Purkinje cell (primary cell): ENCODE measurements around the gene SYNPO. TPM values are rescaled to one million over a fixed set of nuclear protein-coding genes. Genes with fewer than 3 reads are reported as not detected.

Experiments
- polyA plus RNA-seq: library from polyadenylated mRNA; unstranded; fragments of >200 nt; fragmentation: Nextera tagmentation; gene quantifications from 2 replicates; pipeline ENCODE4 v1.2.1, GENCODE V29; 2014

SYNPO gene
- 0.25 and 4.6 TPM in 2 replicates for polyA plus RNA-seq

DNA sequence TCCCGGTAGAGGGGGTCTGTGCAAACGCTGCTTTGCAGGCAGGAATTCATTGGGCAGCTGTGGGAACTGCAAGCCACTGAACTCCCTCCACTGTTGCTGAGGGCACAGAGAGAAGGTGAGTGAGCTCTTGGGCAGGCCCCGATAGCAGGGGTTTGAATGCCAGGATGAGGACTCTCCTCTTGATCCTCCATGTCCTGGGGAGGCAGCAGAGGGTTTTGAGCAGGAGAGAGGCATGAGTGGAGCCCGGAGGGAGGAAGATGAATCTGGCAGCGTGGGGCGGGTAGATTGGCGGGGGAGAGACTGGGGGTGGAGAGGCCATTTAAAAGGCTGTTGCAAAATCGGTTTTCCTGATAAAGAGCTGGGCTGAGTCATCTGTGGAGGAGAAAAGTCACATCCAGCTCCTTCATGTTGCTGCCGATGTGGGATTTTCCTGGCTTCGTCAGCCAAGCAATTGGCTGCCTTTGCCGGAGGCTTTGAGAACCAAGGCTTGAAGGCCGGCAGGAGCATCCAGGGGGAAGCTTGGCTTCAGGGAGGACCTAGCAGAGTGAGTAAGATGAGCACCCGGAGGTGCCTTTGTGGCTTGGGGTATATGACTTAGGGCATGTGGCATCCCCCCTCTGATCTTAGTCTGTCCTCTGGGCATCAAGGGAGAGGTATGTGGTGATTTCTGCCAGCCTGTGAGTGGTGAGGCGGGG, at the start of gene SYNPO:
Gene SYNPO, plus strand, starts transcription at position 350 of the 695 bp plus-strand sequence. CDS start 7,616 bp downstream, outside the sequence.

GRCh38 chr5:150661086-150661485, 20.6 kb downstream of the SYNPO start, which contains the start of gene MYOZ3:
MYOZ3 (plus strand) TSS chr5:150661251; CDS start chr5:150662942, 1,691 bp downstream.

DNA sequence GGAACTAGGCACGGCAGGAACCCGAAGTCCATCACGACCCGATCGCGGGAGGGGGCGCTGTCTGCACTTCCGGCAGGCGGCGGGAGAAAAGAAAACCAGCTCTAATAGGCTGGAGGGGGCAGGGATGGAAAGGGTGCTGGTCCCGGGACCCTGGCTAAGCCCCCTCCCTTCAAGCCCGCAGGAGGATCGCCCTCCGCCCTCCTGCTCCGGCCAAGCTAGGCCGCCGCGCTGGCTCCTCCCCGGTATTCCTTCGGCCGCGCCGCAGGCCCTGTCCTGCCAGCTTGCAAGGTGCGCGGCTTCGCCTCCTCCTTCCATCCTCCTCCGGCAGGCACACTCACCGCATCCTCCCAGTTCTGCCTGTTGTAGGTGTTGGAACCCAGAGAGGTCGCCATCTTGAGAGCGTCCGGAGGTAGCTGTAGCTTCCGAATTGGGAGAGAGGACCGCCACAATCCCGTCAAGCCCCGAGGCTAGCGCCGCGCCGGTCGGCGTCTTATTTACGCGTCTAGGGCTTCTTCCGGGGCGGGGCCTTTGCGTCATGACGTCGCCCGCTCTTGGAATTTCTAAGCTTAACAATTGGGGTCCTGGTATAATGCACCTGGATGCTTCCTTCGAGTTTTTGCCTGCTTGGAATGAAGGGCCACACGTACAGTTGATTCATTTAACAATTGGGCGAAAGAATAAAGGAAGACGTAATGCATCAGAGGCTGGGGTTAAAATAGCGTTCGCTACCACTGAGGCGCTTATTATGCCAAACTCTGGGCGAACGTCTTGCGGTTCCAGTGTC, 60.3 kb downstream of the SYNPO start, which contains the start of gene RBM22:
Gene RBM22, minus strand, starts transcription at position 469 of the 784 bp plus-strand sequence. Its CDS starts 77 bp downstream, at position 392.

Other genes starting within 250 kb of the SYNPO start
- 47.4 and 53.5 TPM in 2 replicates for gene CD74, start 227.8 kb upstream of the SYNPO start, polyA plus RNA-seq
- gene RPS14, start 190.9 kb upstream of the SYNPO start, polyA plus RNA-seq = 798 and 834 TPM in 2 replicates
- gene NDST1, start 132.5 kb upstream of the SYNPO start, polyA plus RNA-seq = 0.81 and 1.3 TPM in 2 replicates
- gene MYOZ3, start 20.6 kb downstream of the SYNPO start, polyA plus RNA-seq = 0.99 TPM in 1 of 2 replicates, not detected in the other
- gene RBM22, start 60.4 kb downstream of the SYNPO start, polyA plus RNA-seq = 22.0 and 27.6 TPM in 2 replicates
- 30.1 and 38.8 TPM in 2 replicates for gene DCTN4, start 118.4 kb downstream of the SYNPO start, polyA plus RNA-seq
- gene SMIM3, start 138.1 kb downstream of the SYNPO start, polyA plus RNA-seq = 0.55 and 1.7 TPM in 2 replicates
- not detected in 2 replicates for gene IRGM, start 205.9 kb downstream of the SYNPO start, polyA plus RNA-seq